Neural progenitor cell (in vitro differentiated cells): ENCODE data around the gene FUT4. TPM values are rescaled to one million over a fixed set of nuclear protein-coding genes. Genes with fewer than 3 reads are reported as not detected.

ENCODE experiments used
- DNase-seq: peaks from one replicate; pipeline ENCODE4 v3.0.0-alpha.2; 2016; ENCODE audit warnings: low spot score
- H2AFZ ChIP-seq: fragments of 200-600 bp; sonication (generic); replicated peaks from 2 replicates; pipeline ENCODE4 v1.6.1; 2016; ENCODE audit warnings: antibody characterized with exemption
- H3F3A ChIP-seq: fragments of 200-600 bp; sonication (generic); 2 replicates; pipeline ENCODE4 v1.6.1; 2016; ENCODE audit warnings: antibody characterized with exemption, low read depth
- H3K27ac ChIP-seq: fragments of 200-600 bp; sonication (generic); 2 replicates; pipeline ENCODE4 v1.5.1; 2016; ENCODE audit warnings: mild to moderate bottlenecking
- H3K27me3 ChIP-seq: fragments of 200-600 bp; sonication (generic); 2 replicates; pipeline ENCODE4 v1.6.1; 2016; ENCODE audit warnings: mild to moderate bottlenecking, moderate library complexity
- H3K36me3 ChIP-seq: fragments of 200-600 bp; sonication (generic); 2 replicates; pipeline ENCODE4 v1.5.1; 2016
- H3K4me1 ChIP-seq: fragments of 200-600 bp; sonication (generic); 2 replicates; pipeline ENCODE4 v1.6.1; 2016; ENCODE audit warnings: mixed run types
- H3K4me2 ChIP-seq: fragments of 200-600 bp; sonication (generic); 2 replicates; pipeline ENCODE4 v1.6.1; 2016
- H3K4me3 ChIP-seq: fragments of 200-600 bp; sonication (generic); 2 replicates; pipeline ENCODE4 v1.5.1; 2016
- H3K79me2 ChIP-seq: fragments of 200-600 bp; sonication (generic); 2 replicates; pipeline ENCODE4 v1.6.1; 2016; ENCODE audit warnings: low read depth
- H3K9ac ChIP-seq: fragments of 200-600 bp; sonication (generic); 2 replicates; pipeline ENCODE4 v1.6.1; 2016
- H3K9me3 ChIP-seq: fragments of 200-600 bp; sonication (generic); 2 replicates; pipeline ENCODE4 v1.5.1; 2016; ENCODE audit warnings: low read depth
- H4K20me1 ChIP-seq: fragments of 200-600 bp; sonication (generic); 2 replicates; pipeline ENCODE4 v1.6.1; 2016; ENCODE audit warnings: low read depth
- H3K27ac Mint-ChIP-seq: 3 replicates; pipeline ENCODE4 v1.8.0; 2021; ENCODE audit warnings: mixed read lengths
- H3K27me3 Mint-ChIP-seq: 2 replicates; pipeline ENCODE4 v1.8.0; 2022; ENCODE audit warnings: low read depth, mild to moderate bottlenecking, inconsistent platforms, moderate library complexity, mixed read lengths; ENCODE audit not compliant: insufficient read depth
- H3K36me3 Mint-ChIP-seq: 3 replicates; pipeline ENCODE4 v1.8.0; 2021; ENCODE audit warnings: mixed read lengths
- H3K4me1 Mint-ChIP-seq: 3 replicates; pipeline ENCODE4 v1.8.0; 2021; ENCODE audit warnings: mixed read lengths
- H3K4me3 Mint-ChIP-seq: 3 replicates; pipeline ENCODE4 v1.8.0; 2021; ENCODE audit warnings: mild to moderate bottlenecking, moderate library complexity, mixed read lengths
- H3K9me3 Mint-ChIP-seq: 3 replicates; pipeline ENCODE4 v1.8.0; 2020; ENCODE audit warnings: mixed read lengths
- CTCF ChIP-seq: fragments of 200-600 bp; sonication (generic); IDR thresholded peaks from 2 replicates; pipeline ENCODE4 v1.5.1; 2017; ENCODE audit warnings: antibody characterized with exemption, mild to moderate bottlenecking
- EZH2 ChIP-seq: fragments of 200-600 bp; sonication (generic); IDR thresholded peaks from 2 replicates; pipeline ENCODE4 v1.6.1; 2017; ENCODE audit warnings: antibody characterized with exemption, mild to moderate bottlenecking, moderate library complexity
- EZH2phosphoT487 ChIP-seq: fragments of 200-600 bp; sonication (generic); IDR thresholded peaks from 2 replicates; pipeline ENCODE4 v1.6.1; 2017; ENCODE audit warnings: antibody characterized with exemption
- total RNA-seq: library from RNA; depleted of rRNA; stranded (reverse); fragments of >200 nt; gene quantifications from 2 replicates; pipeline ENCODE4 v1.2.3, GENCODE V29; 2015; ENCODE audit warnings: low replicate concordance

Gene FUT4
- total RNA-seq, 1 donor from 2014 or later: 2.7 TPM

GRCh38 chr11:94574193-94574961, 30.7 kb downstream of the FUT4 start:
- Mint-ChIP-seq H3K36me3 (no peaks in the 10 kb centered on the region), H3K4me1 (no peaks in the 10 kb centered on the region), H3K27me3 (no peaks in the 10 kb centered on the region), H3K27ac (no peak overlapping the region), H3K9me3 (peaks cover 5% of the 10 kb centered on the region), H3K4me3 (no peak overlapping the region)
- Histone ChIP-seq H3K4me1 (no peaks in the 10 kb centered on the region), H3K9me3 (no peaks in the 10 kb centered on the region), H3K36me3 (no peaks in the 10 kb centered on the region), H3K4me2 (no peak overlapping the region), H3K79me2 (no peaks in the 10 kb centered on the region), H3K27me3 (no peaks in the 10 kb centered on the region), H3K9ac (no peak overlapping the region), H3K4me3 (no peak overlapping the region), H4K20me1 (no peaks in the 10 kb centered on the region), H3F3A (no peaks in the 10 kb centered on the region), H3K27ac (no peak overlapping the region), H2AFZ (peak overlapping the region; percentile 3)
- no peak for DNase-seq
- TF ChIP-seq CTCF (no peak), EZH2phosphoT487 (no peak), EZH2 (no peak)

GRCh38 chr11:94576306-94576705, 32.6 kb downstream of the FUT4 start:
- Histone ChIP-seq H3K4me2 (no peak overlapping the region), H3K27ac (no peak overlapping the region), H4K20me1 (no peaks in the 10 kb centered on the region), H3K27me3 (no peaks in the 10 kb centered on the region), H3K9me3 (no peaks in the 10 kb centered on the region), H3K79me2 (no peaks in the 10 kb centered on the region), H3K36me3 (no peaks in the 10 kb centered on the region), H2AFZ (no peak overlapping the region), H3F3A (no peaks in the 10 kb centered on the region), H3K4me1 (no peaks in the 10 kb centered on the region), H3K9ac (no peak overlapping the region), H3K4me3 (no peak overlapping the region)
- TF ChIP-seq EZH2phosphoT487 (no peak), EZH2 (no peak), CTCF (no peak)
- Mint-ChIP-seq H3K27ac (no peak overlapping the region), H3K4me3 (no peak overlapping the region), H3K27me3 (no peaks in the 10 kb centered on the region), H3K4me1 (no peaks in the 10 kb centered on the region), H3K9me3 (peaks cover 5% of the 10 kb centered on the region), H3K36me3 (no peaks in the 10 kb centered on the region)
- no peak for DNase-seq

- H3K27ac Mint-ChIP-seq: no peak overlapping the region
- no peak for DNase-seq
- no peak overlapping the region for H3K4me3 Mint-ChIP-seq
These were observed 34.1 kb downstream of the FUT4 start for GRCh38 chr11:94577841-94578240.

More at GRCh38 chr11:94577841-94578240, 34.1 kb downstream of the FUT4 start:
- no peaks in the 10 kb centered on the region for H3K27me3 ChIP-seq
- no peaks in the 10 kb centered on the region for H3K9me3 ChIP-seq
- H4K20me1 ChIP-seq: no peaks in the 10 kb centered on the region
- peaks cover 12% of the 10 kb centered on the region for H3K4me1 ChIP-seq
- no peaks in the 10 kb centered on the region for H3K79me2 ChIP-seq
- no peaks in the 10 kb centered on the region for H3K4me1 Mint-ChIP-seq
- no peaks in the 10 kb centered on the region for H3K27me3 Mint-ChIP-seq
- H3K27ac ChIP-seq: no peak overlapping the region
- no peaks in the 10 kb centered on the region for H3K36me3 Mint-ChIP-seq
- H3F3A ChIP-seq: no peaks in the 10 kb centered on the region
- peaks cover 2% of the 10 kb centered on the region for H3K9me3 Mint-ChIP-seq
- no peak overlapping the region for H3K4me2 ChIP-seq
- no peak overlapping the region for H3K4me3 ChIP-seq
- no peak for TF ChIP-seq CTCF
- no peak for TF ChIP-seq EZH2
- no peak for TF ChIP-seq EZH2phosphoT487
- H3K36me3 ChIP-seq: no peaks in the 10 kb centered on the region
- no peak overlapping the region for H2AFZ ChIP-seq
- no peak overlapping the region for H3K9ac ChIP-seq
